Liver (tissue), 10 donors: ENCODE results near the gene CDKL5. TPM values are rescaled to one million over a fixed set of nuclear protein-coding genes. Genes with fewer than 3 reads are reported as not detected.

Experiments
- DNase-seq: peaks from one replicate; pipeline ENCODE4 v3.0.0-alpha.2; 2017; ENCODE audit warnings: low spot score
- H3K27ac ChIP-seq, 2 donors: one replicate each; pipeline ENCODE4 v1.7.0; 2013; ENCODE audit warnings: inconsistent platforms in 2 of 2, low read length in 2 of 2, control low read depth in 1 of 2, low read depth in 1 of 2, mild to moderate bottlenecking in 1 of 2
- H3K27me3 ChIP-seq, 4 donors: one replicate each; pipeline versions ENCODE4 v1.6.1 to v1.7.0; 2013; ENCODE audit warnings: low read length in 3 of 4, inconsistent platforms in 1 of 4, mild to moderate bottlenecking in 1 of 4, moderate library complexity in 1 of 4; ENCODE audit not compliant: control insufficient read depth in 4 of 4, insufficient read depth in 4 of 4
- H3K36me3 ChIP-seq, 4 donors: one replicate each; pipeline versions ENCODE4 v1.6.1 to v1.7.0; 2013; ENCODE audit warnings: low read length in 3 of 4, mild to moderate bottlenecking in 3 of 4, low read depth in 1 of 4, moderate library complexity in 1 of 4; ENCODE audit not compliant: control insufficient read depth in 4 of 4, insufficient read depth in 3 of 4
- H3K4me1 ChIP-seq, 4 donors: one replicate each; pipeline versions ENCODE4 v1.6.1 to v1.7.0; 2013; ENCODE audit warnings: low read length in 3 of 4, mild to moderate bottlenecking in 3 of 4, moderate library complexity in 1 of 4; ENCODE audit not compliant: control insufficient read depth in 4 of 4, insufficient read depth in 4 of 4
- H3K4me3 ChIP-seq, 3 donors: one replicate each; pipeline versions ENCODE4 v1.6.1 to v1.7.0; 2013; ENCODE audit warnings: low read length in 3 of 3, control low read depth in 1 of 3, low read depth in 1 of 3, mild to moderate bottlenecking in 1 of 3
- H3K9ac ChIP-seq, 2 donors: one replicate each; pipeline ENCODE4 v1.7.0; 2013; ENCODE audit warnings: low read length in 2 of 2, mild to moderate bottlenecking in 2 of 2, moderate library complexity in 2 of 2, control low read depth in 1 of 2, low read depth in 1 of 2
- H3K9me3 ChIP-seq, 4 donors: one replicate each; pipeline versions ENCODE4 v1.6.1 to v1.7.0; 2013; ENCODE audit warnings: low read length in 3 of 4; ENCODE audit not compliant: control insufficient read depth in 4 of 4
- ATF3 ChIP-seq: IDR thresholded peaks from 2 replicates; pipeline ENCODE4 v1.6.1; 2016; ENCODE audit warnings: antibody characterized with exemption
- CTCF ChIP-seq: fragments of 150-350 bp; IDR thresholded peaks from 2 replicates; pipeline ENCODE4 v1.5.1; 2017; ENCODE audit warnings: improper control_type of control experiment, low read depth, low read length; ENCODE audit not compliant: missing input control
- EGR1 ChIP-seq, 2 donors: IDR thresholded peaks; 2 replicates each; pipeline ENCODE4 v1.6.1; 2016 to 2018; ENCODE audit warnings: antibody characterized with exemption in 2 of 2, low read depth in 2 of 2
- FOXA1 ChIP-seq: IDR thresholded peaks from 2 replicates; pipeline ENCODE4 v1.6.1; 2016; ENCODE audit warnings: antibody characterized with exemption
- FOXA2 ChIP-seq: IDR thresholded peaks from 2 replicates; pipeline ENCODE4 v1.6.1; 2016; ENCODE audit warnings: antibody characterized with exemption
- GABPA ChIP-seq, 2 donors: IDR thresholded peaks in 1 of 2; conservative IDR thresholded peaks in 1 of 2; 2 replicates each; pipeline ENCODE4 v1.6.1; 2016; ENCODE audit warnings: antibody characterized with exemption in 2 of 2, mild to moderate bottlenecking in 1 of 2, moderate library complexity in 1 of 2
- HNF4A ChIP-seq, 2 donors: conservative IDR thresholded peaks; 2 replicates each; pipeline ENCODE4 v1.6.1; 2016; ENCODE audit warnings: antibody characterized with exemption in 2 of 2, mild to moderate bottlenecking in 2 of 2
- HNF4G ChIP-seq: IDR thresholded peaks from 2 replicates; pipeline ENCODE4 v1.6.1; 2016; ENCODE audit warnings: antibody characterized with exemption
- JUND ChIP-seq, 2 donors: IDR thresholded peaks; 2 replicates each; pipeline ENCODE4 v1.6.1; 2016; ENCODE audit warnings: antibody characterized with exemption in 2 of 2
- MAX ChIP-seq: IDR thresholded peaks from 2 replicates; pipeline ENCODE4 v1.6.1; 2016; ENCODE audit warnings: antibody characterized with exemption
- NR2F2 ChIP-seq: IDR thresholded peaks from 2 replicates; pipeline ENCODE4 v1.6.1; 2016; ENCODE audit warnings: antibody characterized with exemption
- RAD21 ChIP-seq, 2 donors: IDR thresholded peaks; 2 replicates each; pipeline ENCODE4 v1.6.1; 2016; ENCODE audit warnings: antibody characterized with exemption in 2 of 2, mild to moderate bottlenecking in 2 of 2
- REST ChIP-seq: IDR thresholded peaks from 2 replicates; pipeline ENCODE4 v1.6.1; 2016; ENCODE audit warnings: antibody characterized with exemption, mild to moderate bottlenecking
- SP1 ChIP-seq: IDR thresholded peaks from 2 replicates; pipeline ENCODE4 v1.6.1; 2018; ENCODE audit warnings: antibody characterized with exemption, mild to moderate bottlenecking
- YY1 ChIP-seq: IDR thresholded peaks from 2 replicates; pipeline ENCODE4 v1.6.1; 2016; ENCODE audit warnings: antibody characterized with exemption, mild to moderate bottlenecking
- ZBTB33 ChIP-seq: IDR thresholded peaks from 2 replicates; pipeline ENCODE4 v1.6.1; 2016; ENCODE audit warnings: antibody characterized with exemption
- WGBS: extraction: QIAGEN DNeasy Blood & Tissue Kit; methylation state at CpG from one replicate; pipeline ENCODE4 v1.1.7; 2013; 5-methylcytosine and 5-hydroxymethylcytosine counted together
- polyA plus RNA-seq, 2 donors: library from polyadenylated mRNA; stranded (reverse) in 1 of 2; unstranded in 1 of 2; fragments of 200-250 nt in 1 of 2; fragments of >200 nt in 1 of 2; fragmentation: Nextera tagmentation in 1 of 2; extraction: Ambion mirVana in 1 of 2; gene quantifications; one replicate each; pipeline versions ENCODE4 v1.2.1 to v1.2.3, GENCODE V29; 2013 to 2015
- small RNA-seq: library from RNA; depleted of rRNA; stranded (forward); fragments of <200 nt; gene quantifications from one replicate; pipeline ENCODE3, GENCODE V24; 2014
- total RNA-seq, 2 donors: library from RNA; depleted of rRNA; stranded (reverse); fragments of >200 nt; gene quantifications; one replicate each; pipeline ENCODE4 v1.2.3, GENCODE V29; 2014
- donor health status: healthy.
- donor health status: healthy.
- donor health status: healthy.
- donor health status: healthy.
- donor health status: healthy.

Gene CDKL5
- total and polyA plus RNA-seq, 4 donors: 0.59 to 3.3 (median 2.0) TPM

GRCh38 chrX:18702362-18703195, 277.2 kb downstream of the CDKL5 start:
- H3K27me3 ChIP-seq: no peaks in the 10 kb centered on the region
- no peak overlapping the region for H3K27ac ChIP-seq
- no peaks in the 10 kb centered on the region for H3K36me3 ChIP-seq
- TF ChIP-seq ZBTB33 (no peak), FOXA1 (no peak), SP1 (no peak), MAX (no peak), GABPA (IDR thresholded peaks at IDR 0.05 in 1 of 2, conservative IDR thresholded peaks at IDR 0.05 in 1 of 2) (no peak), CTCF (no peak), NR2F2 (no peak), REST (no peak), ATF3 (no peak), JUND (IDR thresholded peaks at IDR 0.05) (no peak), HNF4G (no peak), RAD21 (IDR thresholded peaks at IDR 0.05) (no peak), HNF4A (conservative IDR thresholded peaks at IDR 0.05) (no peak), EGR1 (IDR thresholded peaks at IDR 0.05; ENCODE audit: low read depth in 2 of 2) (no peak), YY1 (no peak), FOXA2 (no peak)
- H3K9ac ChIP-seq: no peak overlapping the region
- no peaks in the 10 kb centered on the region for H3K9me3 ChIP-seq
- no peak for DNase-seq
- peaks cover 0 to 11% (median 5%) of the 10 kb centered on the region in 4 donors for H3K4me1 ChIP-seq
- 76% methylated on average over 12 of the region's 12 CpGs for WGBS
- no peak overlapping the region for H3K4me3 ChIP-seq

Small RNA genes within 50 kb of the gene (small RNA-seq; reads per million reads assigned to genes)
- gene RF00019: not detected

Other genes with a start within 250 kb of the CDKL5 start
- under 1 TPM in 1 of 2 donors, not detected in 1; 0.09 TPM for gene BEND2, start 204.7 kb upstream of the CDKL5 start, total RNA-seq
- gene BEND2, start 204.7 kb upstream of the CDKL5 start, polyA plus RNA-seq: not detected
- gene SCML2, start 70.9 kb upstream of the CDKL5 start, total RNA-seq: 1 to 10 TPM; 1.0 to 7.2 TPM
- gene SCML2, start 70.9 kb upstream of the CDKL5 start, polyA plus RNA-seq: 1 to 10 TPM in 1 of 2 donors, under 1 TPM in 1; 0.96 to 1.1 TPM
- not detected for gene RS1, start 246.5 kb downstream of the CDKL5 start, total RNA-seq
- not detected for gene RS1, start 246.5 kb downstream of the CDKL5 start, polyA plus RNA-seq